Neuron (in vitro differentiated cells): ENCODE measurements around the gene HDDC3.
"Not testable (repeated sequence)": the region's sequence is repeated elsewhere in the genome, so short reads cannot be mapped to it uniquely, and the experiment has no call there.

Experiments
- H2AFZ ChIP-seq: one replicate; pipeline ENCODE4 v1.6.1; 2013; ENCODE audit warnings: low read depth, mild to moderate bottlenecking, inconsistent platforms, low read length, moderate library complexity
- H3K27me3 ChIP-seq: one replicate; pipeline ENCODE4 v1.6.1; 2013; ENCODE audit warnings: low read length; ENCODE audit not compliant: insufficient read depth
- H3K36me3 ChIP-seq: one replicate; pipeline ENCODE4 v1.6.1; 2013; ENCODE audit warnings: low read length; ENCODE audit not compliant: insufficient read depth
- H3K4me1 ChIP-seq: one replicate; pipeline ENCODE4 v1.6.1; 2013; ENCODE audit warnings: low read length; ENCODE audit not compliant: insufficient read depth
- H3K4me3 ChIP-seq: 2 replicates; pipeline ENCODE4 v1.5.1; 2013; ENCODE audit warnings: mild to moderate bottlenecking, low read length, moderate library complexity
- H3K9me3 ChIP-seq: one replicate; pipeline ENCODE4 v1.6.1; 2013; ENCODE audit warnings: low read length

Gene HDDC3

DNA sequence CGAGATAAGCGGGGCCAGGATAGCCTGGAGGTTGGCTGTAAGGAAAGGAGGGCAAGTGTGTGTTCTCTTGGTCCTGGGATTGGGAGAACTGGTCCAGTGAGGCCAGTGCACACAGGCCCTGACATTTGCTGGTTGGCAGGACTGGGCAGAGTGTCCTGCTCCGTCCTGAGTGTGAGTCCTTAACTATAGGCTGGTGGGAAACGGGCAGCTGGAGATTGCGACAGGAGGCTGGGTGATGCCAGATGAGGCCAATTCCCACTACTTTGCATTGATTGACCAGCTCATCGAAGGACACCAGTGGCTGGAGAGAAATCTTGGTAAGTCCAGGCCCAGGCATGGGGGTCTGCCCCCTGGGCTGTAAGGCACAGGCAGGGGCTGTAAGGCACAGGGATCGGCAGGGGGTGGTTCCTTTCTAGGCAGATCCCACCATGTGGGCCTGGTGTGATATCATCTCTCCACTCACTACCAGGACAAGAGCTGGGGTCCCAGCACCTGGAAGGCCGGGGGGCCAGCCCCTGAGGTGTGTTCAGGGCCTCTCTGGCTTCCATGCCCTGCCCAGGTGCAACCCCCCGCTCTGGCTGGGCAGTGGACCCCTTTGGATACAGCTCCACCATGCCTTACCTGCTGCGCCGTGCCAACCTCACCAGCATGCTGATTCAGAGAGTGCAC lies 26.0 kb downstream of the HDDC3 start:
- Histone ChIP-seq H3K9me3 (no peaks in the 10 kb centered on the region), H2AFZ (no peak overlapping the region), H3K36me3 (peaks cover 38% of the 10 kb centered on the region), H3K4me3 (no peak overlapping the region), H3K4me1 (peaks cover 13% of the 10 kb centered on the region), H3K27me3 (no peaks in the 10 kb centered on the region)

DNA sequence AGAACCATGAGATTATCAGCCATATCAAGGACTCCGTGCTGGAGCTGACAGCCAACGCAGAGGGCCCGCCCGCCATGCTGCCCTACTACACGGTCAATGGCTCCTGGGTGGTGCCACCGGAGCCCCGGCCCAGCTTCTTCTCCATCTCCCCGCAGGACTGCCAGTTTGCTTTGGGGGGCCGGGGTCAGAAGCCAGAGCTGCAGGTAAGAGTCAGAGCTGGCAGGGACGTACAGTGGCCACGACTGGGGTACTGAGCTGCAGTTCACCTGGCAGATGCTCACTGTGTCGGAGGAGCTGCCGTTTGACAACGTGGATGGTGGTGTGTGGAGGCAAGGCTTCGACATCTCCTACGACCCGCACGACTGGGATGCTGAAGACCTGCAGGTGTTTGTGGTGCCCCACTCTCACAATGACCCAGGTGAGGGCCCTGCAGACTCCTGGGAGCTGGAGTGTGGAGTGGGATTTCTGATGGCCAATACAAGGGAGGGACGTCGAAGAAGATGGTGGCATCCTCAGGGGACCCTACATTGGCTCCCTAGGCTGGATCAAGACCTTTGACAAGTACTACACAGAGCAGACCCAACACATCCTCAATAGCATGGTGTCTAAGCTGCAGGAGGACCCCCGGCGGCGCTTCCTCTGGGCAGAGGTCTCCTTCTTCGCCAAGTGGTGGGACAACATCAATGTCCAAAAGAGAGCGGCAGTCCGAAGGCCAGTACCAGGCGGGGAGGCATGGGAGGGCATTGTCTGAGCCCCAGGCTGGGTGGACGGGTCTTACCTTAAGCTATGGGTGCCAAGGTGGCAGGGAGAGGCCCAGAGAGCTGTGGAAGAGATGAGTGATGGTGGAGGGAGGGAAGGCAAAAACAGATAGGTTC lies 26.8 kb downstream of the HDDC3 start:
- Histone ChIP-seq H2AFZ (no peak overlapping the region), H3K27me3 (no peaks in the 10 kb centered on the region), H3K4me1 (peaks cover 13% of the 10 kb centered on the region), H3K9me3 (no peaks in the 10 kb centered on the region), H3K4me3 (no peak overlapping the region), H3K36me3 (peaks cover 31% of the 10 kb centered on the region)

DNA sequence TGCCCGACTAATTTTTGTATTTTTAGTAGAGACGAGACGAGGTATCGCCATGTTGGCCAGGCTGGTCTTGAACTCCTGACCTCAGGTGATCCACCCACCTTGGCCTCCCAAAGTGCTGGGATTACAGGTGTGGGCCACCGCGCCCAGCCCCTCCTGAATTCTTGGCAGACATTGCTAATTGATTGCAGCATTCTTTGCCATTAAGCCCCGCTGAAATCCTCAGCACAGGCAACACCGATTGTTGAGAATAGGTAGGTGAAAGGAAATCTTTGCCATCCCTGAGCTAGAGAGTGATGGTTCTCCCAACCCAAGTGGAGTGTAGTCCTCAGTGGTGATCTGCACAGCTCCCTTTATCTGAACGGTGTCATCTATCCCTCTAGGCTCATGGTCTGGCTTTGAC lies 27.6 kb downstream of the HDDC3 start:
- Histone ChIP-seq H3K4me3 (no peak overlapping the region), H3K9me3 (no peaks in the 10 kb centered on the region), H3K27me3 (no peaks in the 10 kb centered on the region), H2AFZ (no peak overlapping the region), H3K4me1 (peaks cover 13% of the 10 kb centered on the region), H3K36me3 (peaks cover 28% of the 10 kb centered on the region)

DNA sequence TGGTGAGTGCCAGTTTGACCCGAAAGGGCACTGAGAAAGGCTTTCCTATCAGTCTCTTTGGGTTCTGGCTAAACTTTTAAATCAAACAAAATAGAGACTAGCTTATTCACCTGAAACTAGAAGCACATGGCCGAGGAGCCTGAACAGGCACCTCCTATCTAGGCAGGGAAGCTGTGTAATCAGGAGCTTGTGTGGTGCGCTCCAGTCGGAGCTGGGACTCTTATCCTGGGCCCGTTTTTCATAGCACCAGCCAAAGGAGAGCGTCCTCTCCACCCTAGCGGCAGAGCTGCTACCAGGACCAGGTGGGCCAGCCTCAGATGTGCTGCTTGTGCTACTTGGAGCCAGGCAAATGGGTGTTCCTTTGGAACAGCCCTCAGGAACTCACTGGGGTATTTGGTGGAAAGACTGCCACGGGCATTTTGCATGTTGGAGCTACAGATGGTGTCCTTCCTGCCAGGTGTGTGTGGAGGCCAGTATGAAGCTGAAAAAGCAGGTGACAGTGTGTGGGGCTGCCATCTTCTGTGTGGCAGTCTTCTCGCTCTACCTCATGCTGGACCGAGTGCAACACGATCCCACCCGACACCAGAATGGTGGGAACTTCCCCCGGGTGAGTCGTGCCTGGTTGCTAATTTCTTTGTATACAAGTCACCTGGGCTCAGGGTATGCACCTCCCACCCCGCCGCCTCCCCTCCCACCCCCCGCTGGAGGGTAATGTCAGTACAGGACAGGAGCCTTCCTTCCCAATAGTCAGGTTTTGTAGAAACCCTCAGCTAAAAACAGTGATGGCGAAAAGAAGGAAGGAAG lies 28.4 kb downstream of the HDDC3 start:
- Histone ChIP-seq H3K4me3 (peak overlapping the region; percentile 54), H2AFZ (peak overlapping the region; percentile 98), H3K4me1 (peaks cover 13% of the 10 kb centered on the region), H3K27me3 (no peaks in the 10 kb centered on the region), H3K9me3 (no peaks in the 10 kb centered on the region), H3K36me3 (peaks cover 25% of the 10 kb centered on the region)

DNA sequence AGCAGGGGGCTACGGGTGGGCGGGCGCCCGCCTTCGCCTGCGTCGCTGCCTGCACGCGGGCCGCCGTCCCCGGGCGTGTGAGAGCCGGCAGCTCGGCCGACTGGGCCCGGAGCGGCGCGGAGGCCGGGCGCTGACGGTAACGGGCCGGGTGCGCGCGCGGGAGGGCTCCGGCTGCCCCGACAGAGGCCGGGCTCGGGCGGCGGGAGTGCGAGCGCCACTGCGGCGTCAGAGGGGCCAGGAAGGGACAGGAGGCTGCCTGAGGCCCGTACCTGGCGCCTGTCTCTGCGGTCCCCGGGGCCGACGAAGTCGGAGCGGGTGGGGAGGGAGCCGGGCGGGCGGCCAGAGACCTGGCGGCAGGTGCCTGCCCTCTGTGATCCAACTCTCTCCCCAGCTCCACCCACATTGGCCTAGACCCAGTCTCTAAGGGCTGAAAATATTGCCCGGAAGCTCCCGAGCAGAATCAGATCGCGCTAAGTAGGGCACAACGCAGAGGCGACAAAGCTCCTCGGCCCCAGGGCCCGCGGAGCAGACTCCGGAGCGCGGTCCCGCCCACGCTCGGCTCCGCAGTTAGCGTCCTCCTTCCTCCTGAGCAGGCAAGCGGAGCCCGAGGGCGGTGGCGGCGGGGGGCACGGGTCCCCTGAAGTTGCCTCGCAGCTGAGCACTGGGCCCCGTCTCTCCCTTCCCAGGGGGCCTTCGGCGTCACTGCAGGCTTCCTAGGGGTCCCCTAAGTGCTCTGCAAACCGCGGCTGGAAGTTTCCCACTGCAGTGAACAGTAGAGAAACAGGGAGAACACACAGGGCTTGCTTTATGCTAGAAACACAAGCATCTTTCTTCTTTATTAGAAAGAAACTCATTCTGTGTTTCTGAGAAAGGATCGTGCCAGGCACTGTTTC lies 29.3 kb downstream of the HDDC3 start, which contains the start of gene MAN2A2:
MAN2A2 (plus strand) TSS at position 463 of the 893 bp plus-strand sequence. CDS start 906 bp downstream, outside the sequence.
- peak within 1 kb of the TSS; percentile 98 for H2AFZ ChIP-seq
- H3K36me3 ChIP-seq = peaks cover 23% of the 10 kb centered on the region
- H3K9me3 ChIP-seq = no peaks in the 10 kb centered on the region
- peaks cover 13% of the 10 kb centered on the region for H3K4me1 ChIP-seq
- H3K4me3 ChIP-seq = peak within 1 kb of the TSS; percentile 54
- no peaks in the 10 kb centered on the region for H3K27me3 ChIP-seq

DNA sequence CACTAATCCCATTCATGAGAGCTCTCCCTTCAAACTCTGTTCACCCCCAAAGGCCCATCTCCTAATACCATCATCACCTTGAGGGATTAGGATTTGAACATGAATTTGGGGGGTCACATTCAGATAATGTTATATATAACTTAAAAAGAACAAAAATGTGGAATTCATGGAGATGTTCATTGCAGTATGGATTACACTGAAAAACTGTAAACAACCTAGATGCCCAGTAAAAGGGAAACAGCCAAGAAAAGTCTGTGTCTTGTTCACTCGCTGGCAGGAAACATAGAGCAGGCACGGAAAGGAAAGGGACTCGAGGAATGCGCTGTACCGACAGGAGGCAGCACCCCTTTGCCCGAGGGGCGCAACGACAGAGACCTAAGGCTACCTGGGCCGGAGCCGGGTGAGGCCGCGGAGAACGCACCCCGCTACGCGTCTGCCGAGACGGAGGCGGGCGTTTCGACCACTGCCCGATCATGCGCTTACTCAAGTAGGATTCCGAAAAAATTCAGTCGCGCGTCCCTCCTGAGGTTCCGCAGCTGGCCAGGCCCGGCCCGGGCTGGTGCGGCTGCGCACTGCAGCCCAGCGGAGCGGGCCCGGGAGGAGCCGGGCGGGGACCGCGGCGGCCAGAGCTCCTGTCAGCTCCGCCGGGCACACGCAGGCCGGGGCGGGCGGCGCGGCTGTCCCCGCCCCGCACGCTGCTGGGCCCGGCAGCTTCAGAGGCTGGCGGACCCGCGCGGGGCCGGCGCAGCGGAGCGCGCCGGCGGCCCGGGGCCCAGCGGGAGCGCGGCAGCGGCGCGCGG lies 30.1 kb downstream of the HDDC3 start:
- Histone ChIP-seq H3K9me3 (no peaks in the 10 kb centered on the region), H3K4me3 (peak overlapping the region; percentile 54), H3K36me3 (peaks cover 23% of the 10 kb centered on the region), H2AFZ (peak overlapping the region; percentile 42), H3K27me3 (no peaks in the 10 kb centered on the region), H3K4me1 (peaks cover 13% of the 10 kb centered on the region)

DNA sequence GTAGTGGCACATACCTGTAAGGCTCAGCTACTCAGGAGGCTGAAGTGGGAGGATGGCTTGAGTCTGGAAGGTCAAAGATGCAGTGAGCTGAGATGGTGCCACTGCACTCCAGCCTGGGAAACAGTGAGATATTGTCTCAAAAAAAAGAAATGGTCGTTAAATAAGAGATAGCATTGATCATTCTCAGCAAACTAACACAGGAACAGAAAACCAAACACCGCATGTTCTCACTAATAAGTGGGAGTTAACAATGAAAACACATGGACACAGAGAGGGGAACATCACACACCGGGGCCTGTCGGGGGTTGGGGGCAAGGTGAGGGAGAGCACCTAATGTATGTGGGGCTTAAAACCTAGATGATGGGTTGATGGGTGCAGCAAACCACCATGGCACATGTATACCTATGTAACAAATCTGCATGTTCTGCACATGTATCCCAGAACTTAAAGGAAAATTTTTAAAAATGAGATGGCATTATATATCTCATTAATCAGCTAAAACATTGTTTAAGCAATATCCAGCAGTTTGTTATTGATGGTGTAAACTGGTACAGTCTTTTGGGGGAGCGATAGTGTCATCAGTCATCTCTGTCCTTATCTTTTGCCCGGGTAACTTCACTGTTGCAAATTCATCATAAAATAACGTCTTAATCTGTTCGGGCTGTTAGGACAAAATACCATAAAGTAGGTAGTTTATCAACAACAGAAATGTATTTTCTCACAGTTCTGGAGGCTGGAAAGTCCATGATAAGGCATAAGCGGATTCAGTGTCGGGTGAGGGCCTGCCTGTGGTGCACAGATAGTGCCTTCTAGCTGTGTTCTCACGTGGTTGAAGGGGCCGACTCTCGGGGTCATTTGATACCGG lies 30.9 kb downstream of the HDDC3 start:
- Histone ChIP-seq H2AFZ (peak overlapping the region; percentile 42), H3K4me3 (peak overlapping the region; percentile 54), H3K27me3 (no peaks in the 10 kb centered on the region), H3K9me3 (no peaks in the 10 kb centered on the region), H3K36me3 (peaks cover 16% of the 10 kb centered on the region), H3K4me1 (peaks cover 13% of the 10 kb centered on the region)

DNA sequence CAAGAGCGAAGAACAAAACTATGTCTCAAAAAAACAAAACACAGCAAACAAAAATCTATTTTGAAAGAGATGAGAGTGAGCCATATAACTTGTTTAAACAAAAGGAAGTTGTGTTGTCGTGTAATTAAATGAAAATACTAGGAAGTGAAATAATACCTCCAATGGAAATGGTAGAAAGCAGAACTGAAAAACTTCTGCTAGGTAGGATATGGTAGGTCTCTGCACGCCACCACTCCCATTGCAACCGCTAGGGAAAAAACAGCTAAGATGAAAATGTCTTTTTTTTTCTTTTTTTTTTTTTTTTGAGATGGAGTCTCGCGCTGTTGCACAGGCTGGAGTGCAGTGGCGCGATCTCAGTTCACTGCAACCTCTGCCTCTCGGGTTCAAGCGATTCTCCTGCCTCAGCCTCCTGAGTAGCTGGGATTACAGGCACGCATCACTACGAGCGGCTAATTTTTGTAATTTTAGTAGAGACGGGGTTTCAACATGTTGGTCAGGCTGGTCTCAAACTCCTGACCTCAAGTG lies 35.2 kb downstream of the HDDC3 start:
- not testable (repeated sequence) for H3K27me3 ChIP-seq, H3K36me3 ChIP-seq, H3K4me3 ChIP-seq, H3K9me3 ChIP-seq, H2AFZ ChIP-seq, H3K4me1 ChIP-seq

DNA sequence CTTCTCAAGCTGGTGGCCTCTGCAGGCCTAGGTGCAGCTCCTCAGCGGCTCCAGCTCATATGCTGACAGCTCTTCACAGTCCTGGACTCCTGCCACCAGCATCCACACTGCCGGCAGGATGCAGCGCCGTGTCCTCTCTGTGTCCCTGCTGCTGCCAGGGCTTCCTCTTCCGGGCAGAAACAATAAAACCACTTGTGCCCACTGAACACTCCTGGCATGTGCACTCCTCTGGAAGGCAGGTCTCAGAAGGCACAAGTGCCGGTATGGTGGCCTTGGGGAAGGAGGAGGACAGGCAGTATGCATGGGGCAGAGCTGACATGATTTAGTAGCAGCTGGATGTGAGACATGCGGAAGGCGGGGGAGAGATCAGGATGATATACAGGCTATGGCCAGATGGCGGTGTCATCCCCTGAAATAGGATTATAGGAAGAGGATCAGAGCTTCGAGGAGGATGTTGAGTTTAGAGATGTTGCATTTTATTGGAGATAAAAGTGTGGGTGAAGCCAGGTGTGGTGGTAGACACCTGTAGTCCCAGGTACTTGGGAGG lies 36.7 kb downstream of the HDDC3 start:
- Histone ChIP-seq H2AFZ (no peak overlapping the region), H3K9me3 (no peaks in the 10 kb centered on the region), H3K4me1 (no peaks in the 10 kb centered on the region), H3K4me3 (no peak overlapping the region), H3K36me3 (no peaks in the 10 kb centered on the region), H3K27me3 (no peaks in the 10 kb centered on the region)

DNA sequence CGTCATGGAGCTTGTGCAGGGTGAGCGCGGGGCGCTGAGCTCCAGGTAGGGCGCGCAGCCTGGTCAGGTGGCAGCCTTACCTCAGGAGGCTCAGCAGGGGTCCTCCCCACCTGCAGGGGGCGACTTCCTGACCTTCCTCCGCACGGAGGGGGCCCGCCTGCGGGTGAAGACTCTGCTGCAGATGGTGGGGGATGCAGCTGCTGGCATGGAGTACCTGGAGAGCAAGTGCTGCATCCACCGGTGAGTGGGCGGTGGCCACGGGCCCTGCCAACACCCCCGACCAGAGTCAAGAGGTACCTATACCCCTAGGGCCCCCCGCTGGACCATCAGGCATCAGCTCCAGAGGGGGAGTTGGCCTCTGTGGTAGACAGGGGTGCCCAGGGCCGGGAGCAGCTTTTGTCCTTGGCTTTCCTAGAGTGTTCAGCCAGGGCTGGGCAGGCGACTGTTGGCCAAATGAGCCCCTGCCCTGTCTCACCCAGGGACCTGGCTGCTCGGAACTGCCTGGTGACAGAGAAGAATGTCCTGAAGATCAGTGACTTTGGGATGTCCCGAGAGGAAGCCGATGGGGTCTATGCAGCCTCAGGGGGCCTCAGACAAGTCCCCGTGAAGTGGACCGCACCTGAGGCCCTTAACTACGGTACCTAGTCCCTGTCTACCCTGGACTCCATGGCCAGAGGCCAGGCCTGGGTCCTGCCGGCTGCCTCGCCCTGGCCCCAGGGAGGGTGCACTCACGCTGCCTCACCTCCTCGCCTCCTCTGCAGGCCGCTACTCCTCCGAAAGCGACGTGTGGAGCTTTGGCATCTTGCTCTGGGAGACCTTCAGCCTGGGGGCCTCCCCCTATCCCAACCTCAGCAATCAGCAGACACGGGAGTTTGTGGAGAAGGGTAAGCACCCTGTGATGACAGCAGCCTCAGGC lies 38.9 kb downstream of the HDDC3 start:
- Histone ChIP-seq H3K36me3 (no peaks in the 10 kb centered on the region), H2AFZ (no peak overlapping the region), H3K9me3 (no peaks in the 10 kb centered on the region), H3K4me3 (no peak overlapping the region), H3K4me1 (no peaks in the 10 kb centered on the region), H3K27me3 (no peaks in the 10 kb centered on the region)
